Measurements from ENCODE around the gene SHF. TPM values are rescaled to one million over a fixed set of nuclear protein-coding genes. Genes with fewer than 3 reads are reported as not detected.

The SHF gene
- total and polyA plus RNA-seq, 2 donors (not counting 3 experiments of a cell fraction or from before 2014, with no cell fraction given) = 2.8 to 5.2 TPM

GRCh38 chr15:45179221-45179985 lies 8.4 kb downstream of the SHF start:
- Histone ChIP-seq H2AFZ (ENCODE audit: low read depth, low read length) (no peak overlapping the region), H4K20me1 (replicated peaks; ENCODE audit: control insufficient read depth, extremely low read depth, insufficient read depth, low read length) (no peaks in the 10 kb centered on the region), H3K4me3 (replicated peaks in 1 of 3; ENCODE audit: insufficient read depth in 1 of 3, low read depth in 1 of 3, low read length in 3 of 3) (no peak overlapping the region), H3K36me3 (ENCODE audit: control insufficient read depth in 2 of 2, extremely low read depth in 1 of 2, insufficient read depth in 2 of 2, low read length in 2 of 2) (no peaks in the 10 kb centered on the region), H3K4me1 (ENCODE audit: control insufficient read depth, extremely low read depth, insufficient read depth, low read length) (no peaks in the 10 kb centered on the region), H3K4me2 (ENCODE audit: insufficient read depth, low read length) (no peak overlapping the region), H3K27ac (ENCODE audit: insufficient read depth, low read depth, low read length) (no peak overlapping the region), H3K79me2 (ENCODE audit: control insufficient read depth, insufficient read depth, low read length) (no peaks in the 10 kb centered on the region), H3K9me1 (replicated peaks; ENCODE audit: control insufficient read depth, extremely low read depth, insufficient read depth, low read length) (no peaks in the 10 kb centered on the region), H3K9me3 (replicated peaks; ENCODE audit: control insufficient read depth, insufficient read depth, low read length) (no peaks in the 10 kb centered on the region), H3K27me3 (ENCODE audit: control insufficient read depth in 2 of 2, insufficient read depth in 2 of 2, low read length in 2 of 2) (no peaks in the 10 kb centered on the region), H3K9ac (replicated peaks; ENCODE audit: extremely low read depth, insufficient read depth, low read length) (no peak overlapping the region)
- BruUV-seq (replicated peaks) = no TSS peak
- TF ChIP-seq CTCF (IDR thresholded peaks at IDR 0.05; ENCODE audit: extremely low read depth in 1 of 2, insufficient read depth in 1 of 2, low read depth in 1 of 2, low read length in 2 of 2) = peak; percentile 43 to 63
- no peak for TF ChIP-seq POLR2AphosphoS5 (IDR thresholded peaks at IDR 0.05; ENCODE audit: insufficient read depth, low read depth, low read length)
- DNase-seq (ENCODE audit: low read depth, low spot score) (no peak), FAIRE-seq (peak; percentile 15)
- intact Hi-C loops (cut with micrococcal nuclease) = loop anchor here (1.0 kb wide), 1 partner anchor 19 kb away; no protein-coding TSS in a partner anchor
- dilution Hi-C loops (cut with MboI; ENCODE audit: extremely low pct_ligation_motif_present, low sequenced_read_pairs) = no loop called here
- ChIA-PET POLR2A (no interaction called here), CTCF (interaction anchor here (0.9 to 3.0 kb wide), 6 partner anchors 8 to 26 kb away, joined by 3 to 16 read pairs (median 4); no protein-coding TSS in a partner anchor)

DNA sequence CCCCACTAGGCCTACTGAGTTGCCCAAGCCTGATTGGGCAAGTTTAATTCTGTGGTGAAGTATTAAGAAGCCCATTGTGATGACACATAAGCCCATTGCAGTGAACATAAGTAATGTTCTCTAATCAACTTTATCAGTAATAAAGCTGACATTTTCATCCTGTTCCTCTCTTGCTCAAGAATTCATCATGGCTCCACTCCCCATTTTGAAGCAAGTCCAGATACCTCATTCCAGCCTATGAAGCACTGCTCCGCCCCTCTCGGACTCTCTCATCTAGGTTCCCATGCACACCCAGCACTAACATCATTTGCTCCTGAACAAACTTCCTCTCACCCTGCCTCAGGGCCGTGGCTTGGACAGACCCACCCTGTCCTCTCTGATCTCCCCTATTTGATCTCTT lies 10.5 kb downstream of the SHF start:
- H3K36me3 ChIP-seq (ENCODE audit: control insufficient read depth in 2 of 2, extremely low read depth in 1 of 2, insufficient read depth in 2 of 2, low read length in 2 of 2) = no peaks in the 10 kb centered on the region
- FAIRE-seq (no peak), DNase-seq (ENCODE audit: low read depth, low spot score) (no peak)
- POLR2A ChIA-PET = no interaction called here
- no peak overlapping the region for H3K27ac ChIP-seq (ENCODE audit: insufficient read depth, low read depth, low read length)
- H2AFZ ChIP-seq (ENCODE audit: low read depth, low read length) = no peak overlapping the region
- no peaks in the 10 kb centered on the region for H3K9me1 ChIP-seq (replicated peaks; ENCODE audit: control insufficient read depth, extremely low read depth, insufficient read depth, low read length)
- CTCF ChIA-PET = interaction anchor here (0.9 to 2.7 kb wide), 3 partner anchors 10 to 14 kb away, joined by 3 to 11 read pairs (median 5); no protein-coding TSS in a partner anchor
- BruUV-seq (replicated peaks) = no TSS peak
- no peaks in the 10 kb centered on the region for H3K4me1 ChIP-seq (ENCODE audit: control insufficient read depth, extremely low read depth, insufficient read depth, low read length)
- H4K20me1 ChIP-seq (replicated peaks; ENCODE audit: control insufficient read depth, extremely low read depth, insufficient read depth, low read length) = no peaks in the 10 kb centered on the region
- dilution Hi-C loops (cut with MboI; ENCODE audit: extremely low pct_ligation_motif_present, low sequenced_read_pairs) = no loop called here
- no peak overlapping the region for H3K4me2 ChIP-seq (ENCODE audit: insufficient read depth, low read length)
- no peak overlapping the region for H3K9ac ChIP-seq (replicated peaks; ENCODE audit: extremely low read depth, insufficient read depth, low read length)
- no peaks in the 10 kb centered on the region for H3K9me3 ChIP-seq (replicated peaks; ENCODE audit: control insufficient read depth, insufficient read depth, low read length)
- TF ChIP-seq GATA2 (IDR thresholded peaks at IDR 0.05; ENCODE audit: insufficient read depth, insufficient read length, low read depth, low read length) (no peak), JUN (IDR thresholded peaks at IDR 0.05; ENCODE audit: borderline replicate concordance, insufficient read depth, insufficient read length, low read depth) (no peak), POLR2AphosphoS5 (IDR thresholded peaks at IDR 0.05; ENCODE audit: insufficient read depth, low read depth, low read length) (no peak)
- no peaks in the 10 kb centered on the region for H3K79me2 ChIP-seq (ENCODE audit: control insufficient read depth, insufficient read depth, low read length)
- no peaks in the 10 kb centered on the region for H3K27me3 ChIP-seq (ENCODE audit: control insufficient read depth in 2 of 2, insufficient read depth in 2 of 2, low read length in 2 of 2)
- intact Hi-C loops (cut with micrococcal nuclease) = no loop called here
- H3K4me3 ChIP-seq (replicated peaks in 1 of 3; ENCODE audit: insufficient read depth in 1 of 3, low read depth in 1 of 3, low read length in 3 of 3) = no peak overlapping the region

Data from endothelial cell of umbilical vein (primary cell).